Skin epidermis (tissue), 12 donors: ENCODE measurements around the gene LRRC31.

Source experiments
- H3K27ac ChIP-seq, 21 experiments: fragments of 200-600 bp; sonication (generic) in 11 of 21; one replicate each; pipeline ENCODE4 v1.5.0; 2020; ENCODE audit warnings: mild to moderate bottlenecking in 3 of 21, inconsistent platforms in 2 of 21, moderate library complexity in 2 of 21
- H3K4me3 ChIP-seq, 7 experiments: fragments of 200-600 bp; sonication (generic) in 2 of 7; one replicate each; pipeline ENCODE4 v1.5.0; 2020; ENCODE audit warnings: inconsistent platforms in 2 of 7, mild to moderate bottlenecking in 2 of 7, moderate library complexity in 1 of 7

Gene LRRC31

DNA sequence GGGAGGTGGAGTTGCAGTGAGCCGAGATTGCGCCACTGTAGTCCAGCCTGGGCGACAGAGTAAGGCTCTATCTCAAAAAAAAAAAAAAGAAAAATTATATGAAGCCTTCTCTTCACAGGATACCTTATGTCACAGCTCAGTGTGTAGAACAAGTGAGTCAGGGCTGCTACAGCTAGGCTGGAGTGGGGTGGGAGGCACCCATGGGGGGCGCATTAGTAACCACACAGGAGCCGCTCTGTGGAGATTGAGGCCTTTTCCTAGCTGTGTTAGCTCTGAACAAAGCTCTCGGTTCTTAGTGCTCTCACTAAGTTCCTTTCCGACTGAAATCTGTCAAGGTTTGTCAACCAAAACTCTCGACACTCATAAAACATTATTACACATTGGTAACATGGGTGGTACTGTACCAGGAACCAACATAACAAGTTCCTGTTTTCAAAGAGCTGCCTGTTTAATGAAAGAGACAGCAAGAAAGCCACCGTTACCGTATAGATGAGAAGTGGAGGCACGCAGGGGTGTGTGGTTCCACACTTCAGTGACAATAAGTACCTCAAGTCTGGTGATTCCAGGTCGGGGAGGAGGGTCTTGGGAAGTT, 4.5 kb downstream of the LRRC31 start:
- Histone ChIP-seq H3K27ac (no peak overlapping the region), H3K4me3 (no peak overlapping the region)

DNA sequence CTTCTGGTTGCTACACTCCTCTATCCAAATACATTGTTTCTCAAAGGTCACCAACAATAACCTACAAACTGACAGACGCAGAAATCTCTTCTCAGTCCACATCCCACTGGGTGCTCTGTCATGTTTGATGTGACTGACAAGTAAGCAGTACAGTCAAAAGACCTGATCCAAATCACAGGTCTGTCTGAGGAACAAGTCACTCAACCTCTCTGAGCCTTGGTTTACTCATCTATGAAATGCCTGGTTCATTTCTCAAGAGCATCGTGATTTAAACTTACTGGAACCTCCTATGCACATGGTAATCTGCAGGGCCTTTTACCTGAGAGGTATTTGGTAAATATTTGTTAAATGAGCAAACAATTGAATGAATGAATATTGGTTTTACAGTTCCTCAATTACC, 5.5 kb downstream of the LRRC31 start:
- no peak overlapping the region for H3K4me3 ChIP-seq
- H3K27ac ChIP-seq = no peak overlapping the region

DNA sequence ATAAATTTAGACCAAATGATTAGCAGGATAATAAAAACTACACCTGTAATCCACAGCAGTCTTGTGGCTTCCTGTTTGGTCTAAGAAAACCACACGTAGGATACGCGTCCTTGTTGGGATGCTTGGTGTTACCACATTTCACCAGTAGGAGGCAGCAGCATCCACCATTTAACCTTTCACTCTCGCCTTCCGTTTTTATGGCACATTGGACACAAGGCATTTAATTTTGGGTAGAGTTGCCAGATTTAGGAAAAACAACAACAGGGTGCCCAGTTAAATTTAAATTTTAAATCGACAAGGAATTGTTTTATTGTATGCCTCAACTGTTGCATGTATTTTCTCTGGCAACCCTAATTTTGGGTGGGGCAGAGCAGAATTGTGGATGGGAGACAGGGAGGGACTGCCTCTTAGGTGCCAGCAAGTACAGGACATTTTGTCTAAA, 6.3 kb downstream of the LRRC31 start:
- Histone ChIP-seq H3K27ac (no peak overlapping the region), H3K4me3 (no peak overlapping the region)

DNA sequence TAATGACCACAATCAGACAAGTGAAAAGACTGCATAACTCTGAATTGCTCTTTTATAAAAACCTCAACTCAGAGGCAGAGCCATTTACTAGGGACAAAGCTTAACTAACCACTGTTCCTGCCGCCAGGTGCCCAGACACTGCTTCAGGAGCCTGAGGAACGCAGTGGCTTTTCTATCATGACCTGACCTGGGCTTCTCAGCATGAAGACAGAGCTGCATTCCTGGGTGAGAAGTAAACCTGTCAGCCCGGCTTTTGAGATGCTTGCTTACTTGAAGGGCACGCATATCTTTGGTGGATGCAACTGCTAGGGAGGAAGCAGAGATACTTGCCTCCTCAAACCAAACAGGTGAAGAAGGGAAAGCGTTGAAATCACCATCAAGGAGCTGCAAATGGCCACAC, 7.9 kb downstream of the LRRC31 start:
- no peak overlapping the region for H3K4me3 ChIP-seq
- no peak overlapping the region for H3K27ac ChIP-seq

DNA sequence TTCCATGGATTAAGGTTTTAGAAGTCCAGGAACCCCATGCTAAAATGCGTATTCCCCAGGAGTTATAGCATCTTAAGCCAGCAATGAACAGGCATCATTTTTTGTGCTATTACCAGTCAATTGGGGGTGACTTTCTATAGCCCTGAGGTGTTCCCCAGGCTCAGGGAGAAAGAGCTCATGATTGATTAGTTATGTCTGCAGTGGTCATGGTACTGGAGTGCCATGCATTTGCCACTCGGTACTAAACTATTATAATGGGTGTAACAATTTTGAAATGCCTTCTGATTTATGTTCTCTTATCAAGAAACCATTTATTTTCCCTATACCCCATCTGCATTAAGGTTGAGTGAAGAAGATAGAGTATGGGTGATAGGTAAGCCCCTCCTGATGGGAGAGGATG, 11.9 kb downstream of the LRRC31 start:
- no peak overlapping the region for H3K4me3 ChIP-seq
- H3K27ac ChIP-seq = no peak overlapping the region

DNA sequence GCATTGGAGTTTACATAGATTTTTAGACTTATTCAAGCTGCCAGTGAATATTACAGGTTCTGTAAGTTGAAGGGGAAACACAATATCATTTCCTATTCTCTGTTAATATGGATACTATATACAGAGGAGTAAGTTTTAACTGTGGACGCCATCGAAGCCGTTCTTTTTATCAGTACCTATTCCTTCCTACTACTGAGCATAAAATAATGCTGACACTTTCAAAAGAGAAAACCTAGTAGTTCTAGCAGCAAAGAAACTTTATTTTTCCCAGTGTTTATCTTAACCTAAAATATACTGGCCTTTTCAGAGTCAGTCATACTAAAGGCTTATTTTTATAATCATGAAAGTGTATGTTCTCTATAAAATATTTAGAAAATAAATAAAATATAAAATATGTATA, 14.2 kb downstream of the LRRC31 start:
- no peak overlapping the region for H3K27ac ChIP-seq
- H3K4me3 ChIP-seq = no peak overlapping the region

DNA sequence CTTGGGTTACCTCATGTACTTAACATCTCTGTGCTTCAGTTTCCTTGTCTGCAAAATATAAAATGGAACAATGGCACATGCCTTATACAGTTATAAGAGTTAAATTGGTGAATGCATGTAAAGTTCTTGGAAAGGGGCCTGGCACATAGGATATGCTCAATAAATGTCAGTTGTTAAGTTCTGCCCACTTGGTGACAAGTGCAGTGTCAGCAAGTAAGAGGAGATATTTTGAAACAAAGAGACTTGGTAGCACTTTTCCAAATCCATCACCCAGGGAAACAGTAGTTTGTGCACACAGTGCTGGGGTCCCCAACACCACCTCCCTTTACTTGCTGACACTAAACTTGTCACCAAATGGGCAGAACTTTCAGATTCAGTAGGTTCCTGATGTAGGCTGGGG, 19.1 kb downstream of the LRRC31 start:
- Histone ChIP-seq H3K4me3 (no peak overlapping the region), H3K27ac (no peak overlapping the region)

DNA sequence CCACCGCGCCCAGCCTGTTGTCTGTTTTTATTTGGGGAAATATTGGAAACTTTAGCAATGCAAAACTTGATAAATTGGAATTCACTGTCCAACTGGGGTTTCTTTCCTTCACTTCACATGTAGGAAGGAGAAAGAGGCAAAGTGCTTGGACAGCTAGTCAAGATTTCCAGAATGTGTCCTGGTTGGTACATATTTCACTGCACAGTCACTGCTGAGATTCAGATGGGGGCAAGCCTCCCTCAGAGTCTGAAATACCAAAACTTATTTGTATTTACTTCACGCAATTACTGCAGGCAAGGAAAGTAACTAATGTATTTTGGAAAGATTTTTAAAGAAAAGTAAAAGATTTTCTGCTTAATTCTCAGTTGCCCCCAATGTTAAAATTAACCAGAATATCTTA, 21.0 kb downstream of the LRRC31 start:
- H3K27ac ChIP-seq = no peak overlapping the region
- no peak overlapping the region for H3K4me3 ChIP-seq

DNA sequence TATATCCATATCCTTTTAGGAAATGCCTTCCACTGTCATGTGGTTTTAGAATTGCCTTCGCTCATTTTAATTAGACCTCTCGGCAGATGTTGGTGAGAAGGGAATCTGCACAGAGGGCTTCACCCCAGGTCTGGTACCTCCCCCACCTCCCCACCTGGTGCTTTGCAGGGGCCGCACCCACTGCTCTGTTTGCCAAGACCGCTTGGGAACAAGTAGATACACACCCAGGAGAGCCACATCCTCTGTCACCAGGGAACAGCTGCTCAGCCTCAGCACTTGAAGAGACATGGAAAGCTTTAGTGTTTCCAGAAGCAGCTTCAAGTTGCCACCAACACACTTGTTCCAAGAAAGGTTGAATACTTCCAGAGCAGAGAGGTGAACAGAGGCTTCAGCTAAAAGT, 21.8 kb downstream of the LRRC31 start:
- Histone ChIP-seq H3K4me3 (no peak overlapping the region), H3K27ac (no peak overlapping the region)

DNA sequence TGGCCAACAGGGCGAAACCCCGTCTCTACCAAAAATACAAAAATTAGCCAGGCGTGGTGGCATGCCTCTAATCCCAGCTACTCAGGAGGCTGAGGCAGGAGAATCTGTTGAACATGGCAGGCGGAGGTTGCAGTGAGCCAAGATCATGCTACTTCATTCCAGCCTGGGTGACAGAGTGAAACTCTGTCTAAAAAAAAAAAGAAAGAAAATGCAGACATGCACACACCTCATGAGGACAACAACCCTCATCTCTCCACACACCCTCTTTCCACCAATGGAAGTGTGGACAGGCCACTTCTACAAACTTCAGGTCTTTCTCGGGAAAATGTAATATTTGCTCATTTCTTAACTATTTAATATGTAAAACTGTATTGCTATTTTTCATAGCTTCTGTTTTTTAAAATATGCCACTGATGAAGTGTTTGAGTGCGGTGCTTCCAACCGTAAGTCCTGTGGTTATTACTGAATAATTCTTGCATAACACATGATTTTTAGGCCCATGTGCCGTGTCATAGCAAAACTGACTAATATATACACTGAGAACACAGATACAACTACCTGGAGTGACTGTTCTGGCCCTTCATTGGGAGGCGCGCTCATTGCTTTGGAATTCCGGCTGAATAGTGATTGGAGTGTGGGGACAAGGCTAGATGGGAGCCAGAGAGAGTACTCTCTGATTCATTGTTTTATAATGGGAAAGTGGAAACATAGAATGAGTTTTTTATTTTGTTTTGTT, 23.1 kb downstream of the LRRC31 start:
- no peak overlapping the region for H3K27ac ChIP-seq
- no peak overlapping the region for H3K4me3 ChIP-seq

DNA sequence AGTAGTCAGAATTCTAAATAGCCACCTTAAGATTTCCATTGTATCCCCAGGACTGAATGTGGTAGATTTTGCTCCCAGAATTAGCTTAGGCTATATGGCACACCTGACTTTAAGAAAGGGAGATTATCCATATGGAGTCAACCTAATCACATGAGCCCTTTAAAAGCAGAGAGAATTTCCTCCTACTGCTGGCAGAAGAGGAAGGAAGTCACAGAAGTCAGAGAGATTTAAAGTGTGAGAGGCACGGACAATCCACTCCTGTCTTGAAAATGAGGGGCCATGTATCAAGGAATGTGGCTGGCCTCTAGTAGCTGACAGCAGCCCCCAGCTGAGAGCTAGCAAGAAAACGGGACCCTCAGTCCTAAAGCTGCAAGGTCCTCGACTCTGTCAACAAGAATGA, 26.8 kb downstream of the LRRC31 start:
- Histone ChIP-seq H3K4me3 (no peak overlapping the region), H3K27ac (no peak overlapping the region)

DNA sequence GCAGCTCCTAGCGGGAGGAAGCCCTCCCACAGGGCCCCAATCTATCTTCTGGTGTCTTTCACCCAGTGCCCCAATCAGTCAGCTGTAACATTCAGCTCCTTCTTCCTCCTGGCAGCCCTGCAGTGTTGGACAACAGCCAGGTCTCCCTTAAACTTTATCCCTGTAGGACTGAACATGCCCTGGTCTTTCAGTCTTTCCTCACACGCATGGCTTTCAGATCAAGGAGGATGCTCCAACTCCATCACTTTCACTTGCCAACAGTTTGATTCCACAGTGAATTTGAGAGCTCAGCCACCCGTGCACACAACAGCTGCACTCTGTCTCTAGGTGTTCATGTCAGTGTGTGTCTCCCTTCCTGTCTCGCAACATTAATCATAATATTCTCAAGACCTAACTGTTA, 28.6 kb downstream of the LRRC31 start:
- H3K27ac ChIP-seq = no peak overlapping the region

DNA sequence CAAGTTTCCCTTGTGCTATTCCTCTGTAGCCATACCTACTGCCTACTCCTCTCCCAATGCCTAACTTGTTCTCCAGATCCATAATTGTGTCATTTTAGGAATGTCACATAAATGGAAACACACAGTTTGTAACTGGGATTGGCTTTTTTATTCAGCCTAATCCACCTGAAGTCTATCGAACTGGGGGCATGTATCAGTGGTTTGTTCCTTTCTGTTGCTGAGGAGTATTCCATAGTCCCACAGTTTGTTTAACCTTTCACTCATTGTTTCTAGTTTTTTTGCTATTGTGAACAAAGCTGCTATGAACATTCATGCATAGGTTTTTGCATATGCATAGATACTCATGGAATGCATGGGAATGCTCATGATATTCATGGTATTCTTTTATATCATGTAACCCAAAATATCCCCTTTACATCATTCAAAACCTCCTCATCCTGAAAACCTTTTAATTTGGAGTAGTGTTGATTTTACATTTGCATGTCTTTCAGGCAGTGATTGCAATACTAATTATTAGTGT, 31.2 kb downstream of the LRRC31 start:
- no peak overlapping the region for H3K4me3 ChIP-seq
- H3K27ac ChIP-seq = no peak overlapping the region

More for the DNA sequence above, 28.6 kb downstream of the LRRC31 start:
- no peak overlapping the region for H3K4me3 ChIP-seq

DNA sequence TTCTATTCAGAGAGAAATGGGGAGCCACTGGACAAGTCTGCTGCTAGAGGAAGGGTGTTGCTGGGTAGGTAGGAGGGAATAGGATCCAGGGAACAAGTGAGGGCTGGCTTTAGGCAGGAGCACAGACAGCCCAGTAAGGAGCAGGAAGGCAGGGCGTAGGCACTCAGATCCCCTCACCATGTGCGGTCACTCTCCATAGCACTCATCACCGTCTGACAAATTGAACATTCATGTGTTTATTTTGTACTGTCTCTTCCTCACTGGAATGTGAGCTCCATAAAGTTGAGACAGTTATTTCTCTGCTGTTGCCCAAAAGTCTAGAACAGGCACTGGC, 32.8 kb downstream of the LRRC31 start:
- H3K4me3 ChIP-seq = no peak overlapping the region
- no peak overlapping the region for H3K27ac ChIP-seq

DNA sequence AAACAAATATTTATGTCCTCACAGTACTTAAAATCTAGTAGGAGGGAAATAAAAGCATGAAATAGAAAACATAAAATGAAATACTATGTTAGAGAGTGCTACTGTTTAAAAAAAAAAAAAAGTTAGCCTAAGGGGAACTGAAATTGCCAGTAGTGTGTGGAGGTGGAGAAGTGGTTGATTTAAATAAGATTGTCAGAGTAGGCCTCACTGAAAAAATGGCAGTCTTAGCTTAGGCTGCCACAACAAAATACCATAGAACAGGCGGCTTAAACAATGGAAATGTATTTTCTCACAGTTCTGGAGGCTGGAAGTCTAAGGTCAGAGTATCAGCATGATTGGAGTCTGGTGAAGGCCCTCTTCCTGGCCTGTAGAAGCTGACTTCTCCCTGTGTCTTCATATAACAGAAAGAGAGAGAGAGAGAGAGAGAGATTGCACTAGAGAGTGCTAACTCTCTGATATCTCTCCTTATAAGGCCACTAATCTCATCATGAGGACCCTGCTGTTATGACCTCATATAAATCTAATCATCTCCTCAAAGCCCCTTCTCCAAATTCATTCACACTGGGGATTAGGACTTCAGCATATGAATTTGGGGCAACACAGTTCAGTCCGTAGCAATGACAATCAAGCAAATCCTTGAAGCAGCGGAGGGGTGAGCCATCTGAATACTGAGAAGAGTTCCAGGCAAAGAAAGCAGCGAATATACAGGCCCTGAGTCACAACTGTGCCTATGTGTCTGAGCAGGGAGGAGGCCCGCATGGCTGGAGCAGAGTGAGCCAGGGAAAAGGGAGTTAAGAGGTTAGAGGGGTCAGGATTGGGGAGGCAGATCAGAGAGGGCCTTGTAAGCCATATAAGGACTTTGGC, 33.4 kb downstream of the LRRC31 start:
- Histone ChIP-seq H3K27ac (peak overlapping the region in 1 of 21 experiments; percentile 19), H3K4me3 (no peak overlapping the region)

DNA sequence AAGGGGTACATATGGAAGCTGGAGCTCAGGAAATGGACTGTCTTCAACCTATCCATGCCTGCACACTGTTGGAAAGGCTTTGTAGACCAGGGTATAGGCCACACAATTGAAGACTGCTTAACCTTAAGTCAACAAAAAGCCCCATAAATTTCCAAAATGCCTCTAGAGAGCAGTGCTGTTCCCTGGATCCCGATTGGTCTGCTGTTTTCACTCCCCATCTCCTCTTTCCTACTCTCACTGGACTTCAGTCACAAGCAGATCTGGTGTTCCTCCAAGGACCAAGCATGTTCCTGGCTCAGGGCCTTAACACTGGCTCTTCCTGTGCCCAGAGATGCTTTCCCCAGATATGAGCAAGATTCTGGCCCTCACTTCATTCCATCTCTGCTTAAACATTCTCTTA, 34.2 kb downstream of the LRRC31 start:
- Histone ChIP-seq H3K4me3 (no peak overlapping the region), H3K27ac (no peak overlapping the region)

DNA sequence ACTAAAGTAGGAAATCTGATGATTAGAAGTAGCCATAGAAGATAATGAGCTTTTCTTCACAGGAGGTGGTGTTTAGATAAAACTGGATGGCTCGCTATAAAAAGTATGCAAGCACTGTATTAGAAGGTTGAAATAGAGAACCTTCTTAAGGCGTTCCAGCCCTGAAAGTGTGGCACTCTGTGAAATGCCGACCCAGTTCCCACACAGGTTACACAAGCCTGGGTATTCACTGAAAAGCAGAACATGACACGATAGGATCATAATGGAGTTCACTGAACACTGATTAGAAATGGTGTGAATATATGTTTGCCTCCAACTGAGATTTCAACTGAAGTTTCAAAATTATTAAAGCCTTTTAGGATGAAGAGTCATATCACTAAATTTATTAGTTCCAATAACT, 42.0 kb downstream of the LRRC31 start:
- H3K4me3 ChIP-seq = no peak overlapping the region
- no peak overlapping the region for H3K27ac ChIP-seq

DNA sequence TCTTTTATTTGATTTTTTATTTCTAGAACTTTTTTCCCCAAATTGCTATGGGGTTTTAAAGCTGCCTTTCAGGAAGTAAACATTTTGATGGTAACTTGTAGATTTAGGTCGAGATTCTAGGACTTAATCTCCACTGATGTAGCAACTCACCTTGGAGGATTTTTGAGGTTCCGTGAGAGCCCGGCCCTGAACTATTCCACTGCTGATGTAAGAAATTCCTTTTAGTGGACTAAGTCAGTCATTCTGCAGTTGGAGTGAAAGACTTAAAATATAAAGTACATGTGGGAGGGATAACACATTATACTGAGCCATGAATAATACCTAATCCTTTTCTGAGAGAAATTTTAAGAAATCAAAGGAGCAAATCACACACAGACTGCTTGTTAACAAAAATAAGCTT, 44.4 kb downstream of the LRRC31 start:
- Histone ChIP-seq H3K4me3 (no peak overlapping the region), H3K27ac (no peak overlapping the region)

DNA sequence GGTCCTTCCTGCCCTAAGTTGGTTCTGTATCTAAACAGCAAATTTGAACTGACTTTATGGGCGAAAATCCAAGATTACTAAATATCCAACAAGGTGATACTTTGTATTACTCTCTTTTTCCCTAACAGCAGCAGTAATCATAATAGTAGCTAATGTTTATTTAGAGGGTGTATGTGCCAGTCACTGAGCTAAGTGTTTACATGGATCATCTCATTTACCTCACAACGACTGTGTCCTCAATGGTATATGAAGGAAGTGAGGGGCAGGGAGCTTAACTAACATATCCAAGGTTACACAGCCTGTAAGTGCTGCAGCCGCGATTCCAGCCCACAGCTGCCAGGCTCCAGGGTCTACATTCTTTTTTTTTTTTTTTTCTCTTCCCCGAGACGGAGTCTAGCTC, 46.8 kb downstream of the LRRC31 start:
- Histone ChIP-seq H3K4me3 (no peak overlapping the region), H3K27ac (no peak overlapping the region)

DNA sequence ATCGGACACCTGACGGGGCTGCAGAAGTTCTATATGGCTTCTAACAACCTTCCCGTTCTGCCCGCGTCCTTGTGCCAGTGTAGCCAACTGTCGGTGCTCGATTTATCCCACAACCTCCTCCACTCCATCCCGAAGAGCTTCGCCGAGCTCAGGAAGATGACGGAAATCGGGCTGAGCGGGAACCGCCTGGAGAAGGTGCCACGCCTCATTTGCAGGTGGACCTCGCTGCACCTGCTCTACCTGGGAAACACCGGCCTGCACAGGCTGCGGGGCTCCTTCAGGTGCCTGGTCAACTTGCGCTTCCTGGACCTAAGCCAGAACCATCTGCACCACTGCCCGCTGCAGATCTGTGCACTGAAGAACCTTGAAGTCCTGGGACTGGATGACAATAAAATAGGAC, 47.2 kb downstream of the LRRC31 start:
- no peak overlapping the region for H3K4me3 ChIP-seq
- no peak overlapping the region for H3K27ac ChIP-seq

DNA sequence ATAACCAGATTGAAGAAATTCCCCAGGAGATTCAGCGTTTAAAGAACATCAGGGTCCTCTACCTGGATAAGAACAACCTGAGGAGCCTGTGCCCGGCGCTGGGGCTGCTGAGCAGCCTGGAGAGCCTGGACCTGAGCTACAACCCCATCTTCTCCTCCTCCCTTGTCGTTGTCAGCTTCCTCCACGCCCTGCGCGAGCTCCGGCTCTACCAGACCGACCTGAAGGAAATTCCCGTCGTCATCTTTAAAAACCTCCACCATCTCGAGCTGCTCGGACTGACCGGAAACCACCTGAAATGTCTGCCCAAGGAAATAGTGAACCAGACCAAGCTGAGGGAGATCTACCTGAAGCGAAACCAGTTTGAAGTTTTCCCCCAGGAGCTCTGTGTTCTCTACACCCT, 47.6 kb downstream of the LRRC31 start:
- Histone ChIP-seq H3K4me3 (no peak overlapping the region), H3K27ac (no peak overlapping the region)
